Measurements from ENCODE around the gene CGAS. TPM values are rescaled to one million over a fixed set of nuclear protein-coding genes. Genes with fewer than 3 reads are reported as not detected.

The CGAS gene
- total and polyA plus RNA-seq, 8 donors, result 0.70 to 2.9 (median 1.2) TPM

GRCh38 chr6:73375216-73375615 lies 76.9 kb downstream of the CGAS start:
- Histone ChIP-seq H3K36me3 (no peaks in the 10 kb centered on the region), H3K9me3 (no peaks in the 10 kb centered on the region), H3K27ac (no peak overlapping the region), H3K4me3 (no peak overlapping the region), H3K4me1 (no peaks in the 10 kb centered on the region), H3K27me3 (no peaks in the 10 kb centered on the region)
- TF ChIP-seq CTCF (IDR thresholded peaks at IDR 0.05), result no peak
- ATAC-seq (no peak), FAIRE-seq (no peak), DNase-seq (no peak)
- intact Hi-C loops (cut with DNase I), result no loop called here
- WGBS, 2 donors, result 60 to 64% methylated on average over 1 of the region's 1 CpG

Other genes starting within 250 kb of the CGAS start
- not detected for gene KHDC1L, start 226.8 kb downstream of the CGAS start, total RNA-seq
- gene KHDC1L, start 226.8 kb downstream of the CGAS start, polyA plus RNA-seq, result under 1 TPM; 0.28 to 0.38 TPM
- gene KHDC1, start 189.1 kb downstream of the CGAS start, total RNA-seq, result 1 to 10 TPM in 5 of 6 donors, under 1 TPM in 1; 0.98 to 1.8 (median 1.3) TPM
- gene KHDC1, start 189.1 kb downstream of the CGAS start, polyA plus RNA-seq, result 1 to 10 TPM; 1.9 to 2.9 TPM
- not detected for gene DPPA5, start 98.0 kb downstream of the CGAS start, total RNA-seq
- not detected for gene DPPA5, start 98.0 kb downstream of the CGAS start, polyA plus RNA-seq
- not detected for gene KHDC3L, start 89.6 kb downstream of the CGAS start, total RNA-seq
- gene KHDC3L, start 89.6 kb downstream of the CGAS start, polyA plus RNA-seq, result not detected
- gene OOEP, start 82.4 kb downstream of the CGAS start, total RNA-seq, result under 1 TPM in 3 of 6 donors, not detected in 3; 0.32 to 0.46 (median 0.43) TPM
- gene OOEP, start 82.4 kb downstream of the CGAS start, polyA plus RNA-seq, result under 1 TPM in 1 of 2 donors, not detected in 1; 0.73 TPM
- gene DDX43, start 57.5 kb downstream of the CGAS start, total RNA-seq, result under 1 TPM in 5 of 6 donors, not detected in 1; 0.28 to 0.55 (median 0.51) TPM
- gene DDX43, start 57.5 kb downstream of the CGAS start, polyA plus RNA-seq, result 1 to 10 TPM in 1 of 2 donors, under 1 TPM in 1; 0.95 to 1.6 TPM
- gene MTO1, start 9.4 kb upstream of the CGAS start, total RNA-seq, result 10 to 100 TPM in 4 of 6 donors, 1 to 10 TPM in 2; 8.9 to 14.7 (median 10.6) TPM
- 10 to 100 TPM in 1 of 2 donors, 1 to 10 TPM in 1; 8.8 to 11.4 TPM for gene MTO1, start 9.4 kb upstream of the CGAS start, polyA plus RNA-seq
- gene EEF1A1, start 68.7 kb upstream of the CGAS start, total RNA-seq, result over 10,000 TPM in 1 of 6 donors, 1,000 to 10,000 TPM in 5; 5,266 to 10,343 (median 8,842) TPM
- gene EEF1A1, start 68.7 kb upstream of the CGAS start, polyA plus RNA-seq, result 1,000 to 10,000 TPM; 5,006 to 5,774 TPM
- gene SLC17A5, start 201.7 kb upstream of the CGAS start, total RNA-seq, result 10 to 100 TPM in 1 of 6 donors, 1 to 10 TPM in 5; 4.0 to 11.0 (median 5.4) TPM
- 1 to 10 TPM; 2.4 to 7.8 TPM for gene SLC17A5, start 201.7 kb upstream of the CGAS start, polyA plus RNA-seq
- gene CD109, start 243.9 kb upstream of the CGAS start, total RNA-seq, result 1 to 10 TPM in 3 of 6 donors, under 1 TPM in 3; 0.24 to 2.6 (median 0.99) TPM
- gene CD109, start 243.9 kb upstream of the CGAS start, polyA plus RNA-seq, result under 1 TPM; 0.23 to 0.26 TPM